Activated T-cell treated with anti-CD3 and anti-CD28 coated beads for 1 hour (primary cell): ENCODE data around the gene FRG2.
"Not testable (repeated sequence)": the region's sequence is repeated elsewhere in the genome, so short reads cannot be mapped to it uniquely, and the experiment has no call there.

Experiments
- DNase-seq: peaks from one replicate; pipeline ENCODE4 v3.0.0-alpha.2; 2020; ENCODE audit warnings: low read depth

Gene FRG2

GRCh38 chr4:190027156-190027555 is at the start of gene FRG2:
Gene FRG2, minus strand, starts transcription at chr4:190027256. Its CDS starts 52 bp downstream, at chr4:190027204.
- DNase-seq = not testable (repeated sequence)

GRCh38 chr4:190068351-190068750 is 41.3 kb upstream of the FRG2 start:
- DNase-seq = not testable (repeated sequence)

- not testable (repeated sequence) for DNase-seq
Observed at GRCh38 chr4:190064805-190065204, 37.7 kb upstream of the FRG2 start.

GRCh38 chr4:190064342-190064741 is 37.3 kb upstream of the FRG2 start, which contains the start of gene DBET:
Gene DBET, plus strand, starts transcription at chr4:190064502.
- DNase-seq = not testable (repeated sequence)

- not testable (repeated sequence) for DNase-seq
Observed at GRCh38 chr4:190058997-190059396, 31.9 kb upstream of the FRG2 start.

GRCh38 chr4:190049378-190050239 is 22.6 kb upstream of the FRG2 start:
- not testable (repeated sequence) for DNase-seq

GRCh38 chr4:190047627-190048026 is 20.6 kb upstream of the FRG2 start:
- DNase-seq = not testable (repeated sequence)

- DNase-seq = not testable (repeated sequence)
Observed at GRCh38 chr4:190040873-190041272, 13.8 kb upstream of the FRG2 start.

GRCh38 chr4:190037704-190038388 is 10.8 kb upstream of the FRG2 start:
- DNase-seq = not testable (repeated sequence)

GRCh38 chr4:190031264-190031663 is 4.2 kb upstream of the FRG2 start:
- DNase-seq = not testable (repeated sequence)

GRCh38 chr4:190022614-190023281 is 4.3 kb downstream of the FRG2 start:
- DNase-seq = not testable (repeated sequence)

- not testable (repeated sequence) for DNase-seq
Observed at GRCh38 chr4:190021973-190022372, 5.1 kb downstream of the FRG2 start.

- DNase-seq = no peak
Observed at GRCh38 chr4:190020790-190021717, 6.0 kb downstream of the FRG2 start.

GRCh38 chr4:190019859-190020463 is 7.1 kb downstream of the FRG2 start:
- not testable (repeated sequence) for DNase-seq

- no peak for DNase-seq
Observed at GRCh38 chr4:190019023-190019858, 7.8 kb downstream of the FRG2 start.

GRCh38 chr4:190018201-190018920 is 8.7 kb downstream of the FRG2 start:
- no peak for DNase-seq

- no peak for DNase-seq
Observed at GRCh38 chr4:190017357-190018200, 9.5 kb downstream of the FRG2 start.
